GM19463 (cell line): ENCODE data around the gene HIRA.
"Not testable (repeated sequence)": the region's sequence is repeated elsewhere in the genome, so short reads cannot be mapped to it uniquely, and the experiment has no call there.

Experiments
- ATAC-seq: cut with Tn5 transposase; IDR thresholded peaks from one replicate; pipeline ENCODE4 v1.9.1; 2021; ENCODE audit warnings: mild to moderate bottlenecking, moderate library complexity; ENCODE audit not compliant: unreplicated experiment

HIRA gene

GRCh38 chr22:19443544-19444211 lies 12.1 kb upstream of the HIRA start:
- ATAC-seq, result no peak

GRCh38 chr22:19442166-19442565 lies 10.6 kb upstream of the HIRA start:
- ATAC-seq, result no peak

- ATAC-seq, result no peak
Measured at GRCh38 chr22:19440411-19441195, 9.1 kb upstream of the HIRA start.

- no peak for ATAC-seq
Measured at GRCh38 chr22:19438298-19438697, 6.8 kb upstream of the HIRA start.

- not testable (repeated sequence) for ATAC-seq
Measured at GRCh38 chr22:19436444-19437161, 5.1 kb upstream of the HIRA start.

- ATAC-seq, result no peak
Measured at GRCh38 chr22:19434829-19435580, 3.5 kb upstream of the HIRA start.

- ATAC-seq, result no peak
Measured at GRCh38 chr22:19434401-19434800, 2.9 kb upstream of the HIRA start.

- peak; percentile 82 for ATAC-seq
Measured at GRCh38 chr22:19432133-19432851, 759 bp upstream of the HIRA start, which contains the start of gene MRPL40. TSS of gene MRPL40 (plus strand) at chr22:19432545. CDS start at chr22:19432555, 10 bp downstream.

GRCh38 chr22:19430890-19431541 lies 517 bp downstream of the HIRA start:
- ATAC-seq, result no peak

- no peak for ATAC-seq
Measured at GRCh38 chr22:19429950-19430889, 1.3 kb downstream of the HIRA start.

GRCh38 chr22:19424186-19424500 lies 7.4 kb downstream of the HIRA start:
- ATAC-seq, result no peak

GRCh38 chr22:19422440-19423301 lies 8.9 kb downstream of the HIRA start:
- no peak for ATAC-seq

GRCh38 chr22:19420321-19420720 lies 11.2 kb downstream of the HIRA start:
- ATAC-seq, result no peak

- ATAC-seq, result peak; percentile 51
Measured at GRCh38 chr22:19419464-19420178, 11.9 kb downstream of the HIRA start.

- ATAC-seq, result no peak
Measured at GRCh38 chr22:19419086-19419463, 12.5 kb downstream of the HIRA start.

GRCh38 chr22:19412923-19413322 lies 18.6 kb downstream of the HIRA start:
- ATAC-seq, result no peak

GRCh38 chr22:19412478-19412877 lies 19.1 kb downstream of the HIRA start:
- ATAC-seq, result no peak
